Activated CD8-positive, alpha-beta memory T cell treated with anti-CD3 and anti-CD28 coated beads for 4 hours (primary cell): Measurements from ENCODE around the gene SERPINA9.
"Not testable (repeated sequence)": the region's sequence is repeated elsewhere in the genome, so short reads cannot be mapped to it uniquely, and the experiment has no call there.

Experiments
- DNase-seq, 2 donors: peaks; one replicate each; pipeline ENCODE4 v3.0.0-alpha.2; 2020; ENCODE audit warnings: low read depth in 2 of 2

SERPINA9 gene

GRCh38 chr14:94424371-94424770 is 51.6 kb downstream of the SERPINA9 start:
- DNase-seq = no peak

DNA sequence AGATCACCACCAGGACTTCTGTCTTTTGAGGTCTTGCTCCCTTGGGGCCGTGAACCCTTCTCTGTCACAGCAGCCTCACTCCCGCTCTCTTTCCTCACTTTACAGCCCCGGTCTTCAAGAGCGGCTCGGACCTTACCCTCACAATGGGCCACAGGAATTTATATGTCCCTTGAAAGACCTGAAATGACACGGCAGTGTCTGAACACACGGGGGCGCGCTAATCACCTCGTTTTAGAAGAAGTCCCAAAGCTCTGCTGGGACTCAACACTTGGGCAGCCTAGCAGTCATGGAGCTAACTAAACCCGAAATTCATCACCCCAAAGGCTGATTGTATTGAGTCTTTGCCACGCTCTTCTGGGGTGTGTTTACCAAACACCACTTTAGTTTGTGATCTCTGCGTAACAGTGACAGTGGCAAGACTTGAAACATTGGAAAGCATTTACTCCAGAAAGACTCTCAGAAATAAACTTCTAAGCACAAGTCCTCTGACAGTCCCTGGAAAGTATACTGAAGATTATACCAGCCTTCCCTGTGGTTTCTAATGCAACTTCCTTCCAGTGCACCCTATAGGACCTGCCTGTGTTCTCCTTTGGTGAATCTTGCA is 52.4 kb downstream of the SERPINA9 start:
- DNase-seq = peak in 1 of 2 donors; percentile 4

- no peak for DNase-seq
These were observed 54.7 kb downstream of the SERPINA9 start for GRCh38 chr14:94421316-94421715.

DNA sequence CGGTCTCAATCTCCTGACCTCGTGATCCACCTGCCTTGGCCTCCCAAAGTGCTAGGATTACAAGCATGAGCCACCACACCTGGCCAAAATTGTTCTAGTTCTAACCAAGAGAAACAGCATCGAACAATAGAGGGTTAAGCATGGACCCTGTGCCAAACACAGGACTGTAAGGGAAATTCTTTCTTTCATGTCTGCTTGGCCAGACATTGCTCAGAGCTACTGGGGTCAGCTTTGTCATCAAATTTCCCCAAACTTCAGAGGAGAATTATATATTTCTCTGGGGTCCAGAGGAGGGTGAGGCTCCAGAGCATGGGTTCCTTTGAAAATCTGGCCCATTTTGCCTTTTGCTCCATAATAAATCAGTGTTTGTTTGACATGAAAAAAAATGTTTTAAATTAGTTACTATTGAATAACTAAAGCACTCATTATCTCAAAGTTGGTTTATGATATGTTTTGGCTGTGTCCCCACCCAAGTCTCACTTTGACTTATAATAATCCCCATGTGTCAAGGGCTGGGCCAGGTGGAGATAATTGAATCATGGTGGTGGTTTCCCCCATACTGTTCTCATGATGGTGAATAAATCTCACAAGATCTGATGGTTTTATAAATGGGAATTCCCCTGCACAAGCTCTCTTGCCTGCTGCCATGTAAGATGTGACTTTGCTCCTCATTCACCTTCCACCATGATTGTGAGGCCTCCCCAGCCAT is 58.3 kb downstream of the SERPINA9 start:
- not testable (repeated sequence) for DNase-seq
